HG02759 (cell line): ENCODE data around the gene PDK3.
A peak's percentile ranks its signal among the peaks of the same experiment; 100 is the strongest.

Experiments used
- ATAC-seq: cut with Tn5 transposase; IDR thresholded peaks from one replicate; pipeline ENCODE4 v1.9.1; 2021; ENCODE audit warnings: mild to moderate bottlenecking, moderate library complexity; ENCODE audit not compliant: unreplicated experiment

The PDK3 gene

GRCh38 chrX:24464836-24465531 lies at the start of gene PDK3:
Gene PDK3 (plus strand): TSS chrX:24465286. CDS start chrX:24465456, 170 bp downstream.
- peak; percentile 96 for ATAC-seq

- ATAC-seq, result no peak
Observed at GRCh38 chrX:24415921-24416320, 49.2 kb upstream of the PDK3 start.

GRCh38 chrX:24423960-24424359 lies 41.1 kb upstream of the PDK3 start:
- ATAC-seq, result no peak

- ATAC-seq, result no peak
Observed at GRCh38 chrX:24424948-24425347, 40.1 kb upstream of the PDK3 start.

- no peak for ATAC-seq
Observed at GRCh38 chrX:24425806-24426205, 39.3 kb upstream of the PDK3 start.

GRCh38 chrX:24426340-24426913 lies 38.7 kb upstream of the PDK3 start:
- no peak for ATAC-seq

- no peak for ATAC-seq
Observed at GRCh38 chrX:24426921-24427746, 38.0 kb upstream of the PDK3 start.

GRCh38 chrX:24427747-24428019 lies 37.4 kb upstream of the PDK3 start:
- ATAC-seq, result no peak

DNA sequence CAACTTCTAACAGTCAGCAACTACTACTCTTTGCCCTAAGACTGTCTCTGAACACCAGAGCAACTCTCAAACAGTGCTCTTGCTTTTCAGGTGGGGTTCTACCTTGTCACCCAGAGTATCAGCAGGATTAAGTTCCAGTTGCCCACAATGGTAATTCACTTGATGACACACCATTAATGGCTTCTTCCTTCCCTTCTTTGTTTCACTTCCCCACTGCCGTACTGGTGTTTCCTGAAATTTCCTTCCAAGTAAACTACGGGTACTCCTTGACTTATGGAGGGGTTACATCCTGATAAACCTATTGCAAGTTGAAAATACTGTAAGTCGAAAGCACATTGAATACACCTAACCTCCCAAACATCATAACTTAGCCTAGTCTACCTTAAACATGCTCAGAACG lies 36.6 kb upstream of the PDK3 start:
- no peak for ATAC-seq

DNA sequence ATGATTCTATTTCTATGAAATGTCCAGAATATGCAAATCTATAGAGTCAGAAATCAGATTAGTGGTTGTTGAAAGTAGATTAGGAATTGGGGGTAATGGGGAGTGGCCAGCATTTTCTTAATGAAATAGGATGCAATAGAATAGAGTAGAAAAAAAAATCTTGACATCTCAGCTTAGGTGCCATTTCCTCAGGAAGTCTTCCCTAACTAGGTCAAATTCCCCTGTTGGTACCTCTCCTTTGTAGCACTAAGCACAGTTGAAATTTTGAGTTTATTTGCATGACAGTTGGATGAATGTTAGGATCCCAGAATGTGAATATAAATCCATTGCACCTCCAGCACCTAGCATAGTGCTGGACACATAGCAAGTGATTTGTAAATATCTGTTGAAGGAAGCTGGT lies 30.0 kb upstream of the PDK3 start:
- no peak for ATAC-seq

DNA sequence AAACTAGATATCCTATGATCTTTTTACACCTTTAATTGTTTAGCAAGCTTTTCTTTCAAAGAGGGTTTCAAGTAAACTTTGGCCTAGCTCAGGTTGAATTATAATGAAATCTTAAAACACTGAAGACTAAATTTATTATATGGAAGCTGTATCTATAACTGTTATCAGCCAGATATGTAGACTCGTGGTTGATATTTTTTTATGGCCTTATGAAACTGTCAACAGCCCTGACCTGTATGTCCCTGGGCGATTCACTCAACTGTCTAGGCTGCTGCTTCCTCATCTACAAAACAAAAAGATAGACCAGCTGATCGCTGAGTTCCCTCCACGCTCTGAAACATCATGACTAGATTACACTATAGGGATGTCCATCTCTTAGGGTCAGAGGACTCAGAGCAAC lies 21.2 kb upstream of the PDK3 start:
- ATAC-seq, result no peak

- no peak for ATAC-seq
Observed at GRCh38 chrX:24444645-24445044, 20.4 kb upstream of the PDK3 start.

GRCh38 chrX:24448762-24449250 lies 16.3 kb upstream of the PDK3 start:
- ATAC-seq, result no peak

GRCh38 chrX:24463077-24463476 lies 2.0 kb upstream of the PDK3 start:
- ATAC-seq, result no peak

DNA sequence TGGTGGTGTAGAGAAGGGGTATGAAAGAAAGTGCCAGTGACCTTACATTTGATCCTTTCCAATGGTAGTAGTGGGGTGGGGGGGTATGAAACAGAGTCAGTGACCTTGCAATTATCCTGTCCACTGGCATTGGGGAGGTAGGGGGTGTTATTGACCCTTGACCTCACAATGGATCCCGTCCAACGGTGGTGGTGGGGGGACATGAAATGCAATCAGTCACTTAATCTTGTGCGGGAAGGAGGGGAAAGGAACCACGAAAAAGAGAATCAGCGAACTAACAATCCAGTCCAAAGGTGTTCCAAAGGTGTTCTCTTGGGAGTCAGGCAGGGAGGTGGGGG lies 619 bp upstream of the PDK3 start:
- no peak for ATAC-seq

- ATAC-seq, result peak; percentile 23
Observed at GRCh38 chrX:24465532-24465865, 413 bp downstream of the PDK3 start.

- no peak for ATAC-seq
Observed at GRCh38 chrX:24466025-24466424, 939 bp downstream of the PDK3 start.

GRCh38 chrX:24468245-24468644 lies 3.2 kb downstream of the PDK3 start:
- ATAC-seq, result no peak

DNA sequence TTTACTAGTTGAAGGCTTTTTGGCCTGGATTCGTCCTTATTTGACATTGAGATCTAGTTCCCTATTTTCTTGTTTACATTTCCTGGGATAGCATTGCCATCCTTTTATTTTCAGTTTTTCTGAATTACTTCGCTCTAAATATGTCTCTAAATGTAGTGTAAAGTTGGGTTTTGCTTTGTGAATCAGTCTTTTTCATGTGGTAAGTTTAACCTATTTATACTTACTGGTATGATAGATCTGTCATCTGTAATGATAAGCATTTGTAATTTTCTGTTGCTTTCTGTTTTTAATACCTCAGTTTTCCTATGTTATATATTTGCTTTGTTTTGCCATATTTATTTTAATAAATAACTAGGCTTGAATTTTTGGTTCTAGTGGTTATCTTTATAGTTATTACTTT lies 6.7 kb downstream of the PDK3 start:
- no peak for ATAC-seq

DNA sequence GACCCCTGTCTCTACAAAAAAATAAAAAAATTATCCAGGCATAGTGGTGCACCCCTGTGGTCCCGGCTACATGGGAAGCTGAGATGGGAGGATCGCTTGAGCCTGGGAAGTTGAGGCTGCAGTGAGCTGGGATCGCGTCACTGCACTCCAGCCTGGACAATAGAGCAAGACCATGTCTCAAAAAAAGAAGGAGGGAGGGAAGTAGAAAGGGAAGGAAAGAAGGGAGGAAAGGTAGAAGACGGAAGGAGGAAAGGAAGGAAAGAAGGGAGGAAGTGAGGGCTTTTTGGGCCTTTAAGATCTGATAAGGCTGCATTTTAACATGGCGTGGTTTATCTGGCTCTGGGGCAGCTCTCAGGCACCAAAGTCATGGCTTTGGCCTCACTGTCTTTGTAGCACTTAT lies 10.4 kb downstream of the PDK3 start:
- no peak for ATAC-seq

GRCh38 chrX:24478509-24478908 lies 13.4 kb downstream of the PDK3 start:
- ATAC-seq, result no peak

GRCh38 chrX:24479924-24480323 lies 14.8 kb downstream of the PDK3 start:
- peak; percentile 94 for ATAC-seq
